ENCODE measurements around the gene FOXP1. TPM values are rescaled to one million over a fixed set of nuclear protein-coding genes. Genes with fewer than 3 reads are reported as not detected.

FOXP1 gene
- total and polyA plus RNA-seq, 2 of the 13 experiments (the other 11 are each of a cell fraction or from before 2014, with no cell fraction given) = 40.4 to 59.0 TPM

DNA sequence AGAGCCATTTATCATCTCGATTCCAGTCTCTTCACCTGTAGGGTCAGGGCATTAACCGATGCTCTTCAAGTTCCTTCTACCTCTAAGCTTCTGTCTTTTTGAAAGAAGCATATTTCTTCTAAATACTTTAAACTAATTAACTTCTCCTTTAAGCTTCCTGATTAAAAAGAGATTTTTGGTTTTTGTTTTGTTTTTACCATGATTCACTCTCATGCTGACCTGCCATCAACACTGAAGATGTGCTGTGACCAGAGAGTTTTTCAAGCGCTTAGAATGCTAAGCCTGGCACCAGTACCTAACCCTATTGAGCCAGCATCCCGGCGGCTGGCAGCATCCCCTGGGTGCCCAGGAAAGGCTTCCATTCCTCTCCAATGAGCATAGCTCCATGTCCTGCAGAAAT is 89.3 kb downstream of the FOXP1 start:
- H3K9me3 ChIP-seq (ENCODE audit: low read length) = no peaks in the 10 kb centered on the region
- H3K4me1 ChIP-seq (ENCODE audit: insufficient read depth, low read length) = peaks cover 31% of the 10 kb centered on the region
- DNase-seq (ENCODE audit: low spot score) (no peak), ATAC-seq (no peak), FAIRE-seq (no peak)
- no peak overlapping the region for H3K4me2 ChIP-seq (ENCODE audit: low read depth, low read length)
- H3K4me3 ChIP-seq (replicated peaks in 1 of 3; ENCODE audit: insufficient read depth in 1 of 3, low read depth in 2 of 3, low read length in 3 of 3) = no peak overlapping the region
- H3K79me2 ChIP-seq (ENCODE audit: insufficient read depth, low read length) = peaks cover 7% of the 10 kb centered on the region
- in situ Hi-C loops (cut with HindIII; ENCODE audit: extremely low pct_ligation_motif_present, low pct_unique_long_range_greater_than_20kb) = no loop called here
- ChIA-PET CTCF (ENCODE audit: low intra/inter-chr PET ratio, low total read pairs) (no interaction called here), POLR2A (no interaction called here)
- H3K36me3 ChIP-seq (replicated peaks in 1 of 2; ENCODE audit: control insufficient read depth in 1 of 2, insufficient read depth in 2 of 2, low read length in 2 of 2) = peaks cover 10 to 28% of the 10 kb centered on the region in 2 experiments
- H2AFZ ChIP-seq (ENCODE audit: low read length) = no peak overlapping the region
- TF ChIP-seq XBP1 (CRISPR knock-in tag; IDR thresholded peaks at IDR 0.05) = no peak
- no peak for TF ChIP-seq ZNF431 (CRISPR knock-in tag; IDR thresholded peaks at IDR 0.05; ENCODE audit: borderline replicate concordance, low read depth)
- no peak for TF ChIP-seq ZNF124 (CRISPR knock-in tag; IDR thresholded peaks at IDR 0.05)
- TF ChIP-seq TBX2 (CRISPR knock-in tag; IDR thresholded peaks at IDR 0.05; ENCODE audit: borderline replicate concordance) = no peak
- TF ChIP-seq ARID2 (CRISPR knock-in tag; IDR thresholded peaks at IDR 0.05; ENCODE audit: borderline replicate concordance) = no peak
- TF ChIP-seq ZNF792 (CRISPR knock-in tag; IDR thresholded peaks at IDR 0.05) = no peak
- TF ChIP-seq ZNF570 (CRISPR knock-in tag; IDR thresholded peaks at IDR 0.05; ENCODE audit: borderline replicate concordance) = no peak
- no peak for TF ChIP-seq TGIF2 (CRISPR knock-in tag; IDR thresholded peaks at IDR 0.05)
- TF ChIP-seq KLF13 (CRISPR knock-in tag; IDR thresholded peaks at IDR 0.05) = no peak
- TF ChIP-seq, protein P1, sequence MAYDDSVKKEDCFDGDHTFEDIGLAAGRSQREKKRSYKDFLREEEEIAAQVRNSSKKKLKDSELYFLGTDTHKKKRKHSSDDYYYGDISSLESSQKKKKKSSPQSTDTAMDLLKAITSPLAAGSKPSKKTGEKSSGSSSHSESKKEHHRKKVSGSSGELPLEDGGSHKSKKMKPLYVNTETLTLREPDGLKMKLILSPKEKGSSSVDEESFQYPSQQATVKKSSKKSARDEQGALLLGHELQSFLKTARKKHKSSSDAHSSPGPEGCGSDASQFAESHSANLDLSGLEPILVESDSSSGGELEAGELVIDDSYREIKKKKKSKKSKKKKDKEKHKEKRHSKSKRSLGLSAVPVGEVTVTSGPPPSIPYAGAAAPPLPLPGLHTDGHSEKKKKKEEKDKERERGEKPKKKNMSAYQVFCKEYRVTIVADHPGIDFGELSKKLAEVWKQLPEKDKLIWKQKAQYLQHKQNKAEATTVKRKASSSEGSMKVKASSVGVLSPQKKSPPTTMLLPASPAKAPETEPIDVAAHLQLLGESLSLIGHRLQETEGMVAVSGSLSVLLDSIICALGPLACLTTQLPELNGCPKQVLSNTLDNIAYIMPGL (CRISPR knock-in tag; IDR thresholded peaks at IDR 0.05; ENCODE audit: borderline replicate concordance in 1 of 2, low read depth in 1 of 2) = no peak
- TF ChIP-seq EEA1 (CRISPR knock-in tag; IDR thresholded peaks at IDR 0.05; ENCODE audit: borderline replicate concordance) = no peak
- TF ChIP-seq ZNF10 (CRISPR knock-in tag; IDR thresholded peaks at IDR 0.05; ENCODE audit: borderline replicate concordance, low read depth) = no peak
- no peak for TF ChIP-seq ZNF432 (CRISPR knock-in tag; IDR thresholded peaks at IDR 0.05; ENCODE audit: borderline replicate concordance)
- no peak for TF ChIP-seq U2AF2 (IDR thresholded peaks at IDR 0.05; ENCODE audit: low read depth, low read length)
- TF ChIP-seq ZNF460 (CRISPR knock-in tag; IDR thresholded peaks at IDR 0.05; ENCODE audit: borderline replicate concordance) = no peak
- no peak for TF ChIP-seq SP5 (CRISPR knock-in tag; IDR thresholded peaks at IDR 0.05; ENCODE audit: borderline replicate concordance, low read depth)
- no peak for TF ChIP-seq FLYWCH1 (CRISPR knock-in tag; IDR thresholded peaks at IDR 0.05)
- 98% methylated on average over 5 of the region's 5 CpGs for whole genome bisulfite sequencing (ENCODE audit: low lambda C conversion rate)
- H3K27ac ChIP-seq (ENCODE audit: extremely low read length, insufficient read depth, low read length) = no peak overlapping the region
- no peaks in the 10 kb centered on the region for H3K27me3 ChIP-seq (ENCODE audit: control insufficient read depth in 1 of 2, insufficient read depth in 2 of 2, low read length in 2 of 2)
- H4K20me1 ChIP-seq (ENCODE audit: insufficient read depth, low read length) = peaks cover 7% of the 10 kb centered on the region
- intact Hi-C loops (cut with micrococcal nuclease; ENCODE audit: unreplicated experiment) = no loop called here
- no peak overlapping the region for H3K9ac ChIP-seq (ENCODE audit: insufficient read depth, low read depth, low read length)
- BruUV-seq (replicated peaks) = no TSS peak
